GM18868 (cell line): ENCODE results near the gene ABCA10.
"Not testable (repeated sequence)": the region's sequence is repeated elsewhere in the genome, so short reads cannot be mapped to it uniquely, and the experiment has no call there.

Experiments
- ATAC-seq: cut with Tn5 transposase; IDR thresholded peaks from one replicate; pipeline ENCODE4 v1.9.1; 2021; ENCODE audit warnings: mild to moderate bottlenecking, moderate library complexity; ENCODE audit not compliant: unreplicated experiment

The ABCA10 gene

DNA sequence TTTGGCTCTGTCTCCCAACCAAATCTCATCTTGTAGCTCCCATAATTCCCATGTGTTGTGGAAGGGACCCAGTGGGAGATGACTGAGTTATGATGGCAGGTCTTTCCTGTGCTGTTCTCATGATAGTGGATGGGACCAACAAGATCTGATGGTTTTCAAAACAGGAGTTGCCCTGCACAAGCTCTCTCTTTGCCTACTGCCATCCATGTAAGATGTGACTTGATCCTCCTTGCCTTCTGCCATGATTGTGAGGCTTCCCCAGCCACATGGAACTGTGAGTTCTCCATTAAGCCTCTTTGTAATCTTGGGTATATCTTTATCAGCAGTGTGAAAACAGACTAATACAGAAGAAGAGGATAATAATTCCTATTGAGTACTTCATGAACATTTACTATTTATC is 60.0 kb downstream of the ABCA10 start:
- ATAC-seq, result not testable (repeated sequence)

DNA sequence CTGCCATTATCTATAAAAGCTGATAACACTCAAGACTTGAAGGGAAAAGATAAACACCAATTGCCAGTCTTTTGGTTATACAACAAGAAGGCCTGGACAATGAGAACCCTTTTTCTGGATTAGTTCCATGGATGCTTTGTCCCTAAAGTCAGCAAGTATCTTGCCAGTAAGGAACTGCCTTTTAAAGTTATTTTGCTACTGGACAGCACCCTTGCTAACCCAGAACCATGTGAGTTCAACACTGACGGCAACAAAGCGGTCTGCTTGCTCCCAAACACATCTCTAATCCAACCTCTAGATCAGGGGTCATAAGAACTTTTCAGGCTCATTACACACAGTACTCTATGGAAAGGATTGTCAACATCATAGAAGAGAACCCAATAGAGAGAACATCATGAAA is 61.7 kb downstream of the ABCA10 start:
- ATAC-seq, result no peak

DNA sequence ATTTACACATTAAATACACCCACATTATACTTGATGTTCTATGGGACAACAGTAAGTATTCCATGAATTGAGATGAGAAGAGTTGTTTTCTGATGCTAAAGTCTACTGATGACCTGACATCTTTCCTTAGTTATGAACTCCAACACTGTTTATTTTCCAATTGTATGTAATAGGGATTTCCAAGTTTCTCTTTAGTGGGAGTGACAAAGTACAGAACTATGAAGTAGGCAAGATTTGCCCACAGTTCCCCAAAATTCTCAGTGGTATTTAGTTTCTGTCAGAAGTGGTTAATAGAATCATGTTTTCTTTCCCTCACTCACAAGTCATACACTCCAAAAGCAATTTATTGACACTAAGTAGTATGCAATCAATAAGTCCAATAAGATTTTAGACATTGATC is 64.4 kb downstream of the ABCA10 start:
- no peak for ATAC-seq

DNA sequence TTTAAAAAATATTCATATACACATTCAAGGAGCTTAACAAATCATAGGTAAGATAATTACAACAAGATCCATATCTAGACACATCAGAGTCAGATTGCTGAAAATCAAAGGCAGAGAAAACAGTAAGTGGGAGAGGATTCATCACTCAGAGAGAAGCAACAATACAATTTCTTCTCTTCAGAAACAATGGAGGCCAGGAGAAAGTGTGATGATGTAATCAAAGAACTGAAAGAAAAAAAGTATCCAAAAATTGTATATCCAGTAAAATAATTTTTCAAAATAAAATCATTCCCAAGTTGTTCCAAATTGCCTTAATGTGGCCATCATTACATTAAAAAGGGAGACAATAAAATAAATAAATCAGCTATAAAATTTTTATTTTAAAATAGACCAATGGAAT is 69.2 kb downstream of the ABCA10 start:
- ATAC-seq, result no peak

DNA sequence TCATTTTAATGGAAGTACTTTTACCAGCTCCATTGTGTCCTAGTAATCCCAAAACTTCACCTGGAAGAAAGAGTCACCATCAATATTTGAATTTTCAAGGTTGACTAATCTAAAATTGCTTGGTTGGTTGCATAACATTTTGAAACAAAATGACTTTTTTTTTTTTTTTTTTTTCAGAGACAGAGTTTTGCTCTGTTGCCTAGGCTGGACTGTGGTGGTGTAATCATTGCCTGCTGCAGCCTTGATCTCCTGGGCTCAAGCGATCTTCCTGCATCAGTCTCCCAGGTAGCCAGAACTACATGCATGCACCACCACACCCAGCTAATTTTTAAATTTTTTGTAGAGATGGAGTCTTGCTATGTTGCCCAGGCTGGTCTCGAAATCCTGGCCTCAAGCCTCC is 74.4 kb downstream of the ABCA10 start:
- ATAC-seq, result no peak

DNA sequence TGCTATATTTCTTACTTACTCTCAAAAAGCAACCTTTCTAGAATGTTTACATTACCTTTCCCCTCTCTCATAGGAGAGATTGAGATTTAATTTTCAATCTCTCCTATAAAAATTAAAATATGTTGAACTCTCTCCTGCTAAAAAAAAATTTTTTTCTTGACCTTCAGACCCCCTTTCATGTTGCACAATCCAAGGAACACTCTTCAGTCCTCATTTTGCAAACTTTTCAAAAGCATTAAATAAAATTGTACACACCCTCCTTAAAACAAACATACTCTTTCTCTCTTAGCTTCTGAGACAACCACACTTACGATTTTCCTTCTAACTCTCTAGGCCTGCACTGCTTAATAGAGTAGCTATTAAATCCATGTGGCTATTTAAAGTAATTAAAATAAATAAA is 78.3 kb downstream of the ABCA10 start:
- no peak for ATAC-seq

DNA sequence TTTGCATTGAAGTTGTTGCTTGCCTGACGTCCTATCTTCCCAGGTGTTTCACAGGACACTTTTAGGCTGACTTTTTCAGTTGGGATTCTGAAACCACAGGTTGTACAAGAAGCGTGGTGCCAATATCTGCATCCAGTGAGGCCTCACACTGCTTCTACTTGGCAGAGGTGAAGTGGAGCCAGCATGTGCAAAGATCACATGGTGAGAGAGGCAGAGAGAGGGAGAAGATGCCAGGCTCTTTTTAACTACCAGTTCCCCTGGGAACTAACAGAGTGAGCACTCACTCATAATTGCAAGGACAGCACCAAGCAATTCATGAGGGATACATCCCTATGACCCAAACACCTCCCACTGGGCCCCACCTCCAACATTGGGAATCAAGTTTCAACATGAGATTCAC is 81.2 kb downstream of the ABCA10 start:
- ATAC-seq, result no peak

DNA sequence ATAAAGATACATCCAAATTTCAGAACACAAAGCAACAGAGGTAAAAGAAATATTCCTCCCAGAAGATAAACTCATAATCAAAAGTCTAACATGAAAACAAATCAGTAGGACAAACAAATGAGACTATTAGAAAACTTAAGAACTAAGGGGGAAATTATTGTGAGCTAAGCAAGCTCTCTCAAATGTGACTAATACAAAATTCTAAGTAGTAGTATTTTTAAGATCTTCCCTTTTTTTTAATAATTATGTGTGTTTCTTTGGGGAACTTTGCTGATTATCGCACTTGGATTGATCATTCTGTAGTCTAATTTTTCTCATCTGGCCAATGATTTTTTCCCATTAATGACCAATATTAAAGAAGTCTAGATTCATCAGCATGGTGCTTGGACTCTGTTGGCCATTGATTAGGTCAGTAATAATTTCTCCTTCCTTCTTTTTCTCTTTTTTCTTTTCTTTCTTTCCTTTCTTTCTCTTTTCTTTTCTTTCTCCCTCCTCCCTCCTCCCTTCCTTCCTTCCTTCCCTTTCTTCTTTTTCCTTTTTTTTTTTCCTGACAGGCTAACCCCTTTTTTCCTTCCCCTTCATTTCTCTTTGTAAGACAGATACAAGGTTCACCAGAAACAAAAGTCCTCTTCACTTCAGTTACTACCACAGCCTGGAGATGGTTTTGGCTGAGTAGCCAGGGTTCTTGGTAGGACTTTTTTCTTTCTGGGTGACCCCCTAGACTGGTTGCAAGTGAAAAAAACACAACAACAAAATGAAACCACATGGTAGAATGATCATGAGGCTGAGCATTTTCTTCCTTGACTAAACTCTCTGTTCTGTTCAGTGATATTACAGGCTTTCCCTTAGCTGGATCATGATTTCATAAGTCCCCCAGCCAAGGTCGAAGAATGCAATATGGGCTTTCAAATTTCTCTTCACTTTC is 84.0 kb downstream of the ABCA10 start:
- ATAC-seq, result no peak

DNA sequence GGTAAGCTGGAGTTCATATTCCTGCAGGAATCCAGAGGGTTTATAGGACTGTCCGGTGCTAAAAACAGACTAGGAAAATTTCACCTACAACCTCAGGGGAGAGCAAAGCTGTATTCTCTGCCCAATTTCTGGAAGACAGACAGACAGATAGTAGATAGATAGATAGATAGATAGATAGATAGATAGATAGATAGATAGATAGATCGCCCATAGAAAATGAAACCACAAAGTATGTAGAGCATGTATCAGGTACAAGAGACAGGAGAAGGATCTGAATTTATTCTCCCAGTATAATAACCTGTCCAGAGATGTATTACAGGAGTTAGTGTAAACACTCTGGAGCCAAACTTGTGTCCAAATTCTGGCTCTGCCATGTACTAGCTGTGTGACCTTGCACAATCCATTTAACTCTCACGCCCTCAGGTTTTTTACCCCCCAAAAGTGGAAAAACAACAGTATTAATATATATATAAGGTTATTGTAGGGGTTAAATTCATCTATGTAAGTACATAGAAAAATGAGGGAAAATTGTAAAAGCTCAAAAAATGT is 84.9 kb downstream of the ABCA10 start:
- ATAC-seq, result no peak

DNA sequence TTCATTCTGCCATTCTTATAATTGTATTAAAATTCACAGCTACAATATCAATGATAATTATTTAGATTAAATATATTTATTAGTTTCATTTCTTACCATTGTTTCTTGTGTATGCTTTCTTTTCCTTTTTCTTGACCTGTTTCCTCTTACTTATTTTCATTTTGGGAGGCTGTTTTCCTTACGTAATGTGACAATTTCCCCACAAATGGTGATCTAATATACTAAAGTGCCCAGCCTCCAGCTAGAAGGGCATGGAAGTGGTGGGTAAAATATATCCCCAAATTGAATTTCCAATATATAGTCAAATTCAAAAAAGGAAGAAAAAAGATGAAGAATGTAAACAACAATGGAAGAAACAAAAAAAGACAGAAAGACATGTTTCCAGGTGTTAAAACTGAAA is 85.5 kb downstream of the ABCA10 start:
- ATAC-seq, result no peak

DNA sequence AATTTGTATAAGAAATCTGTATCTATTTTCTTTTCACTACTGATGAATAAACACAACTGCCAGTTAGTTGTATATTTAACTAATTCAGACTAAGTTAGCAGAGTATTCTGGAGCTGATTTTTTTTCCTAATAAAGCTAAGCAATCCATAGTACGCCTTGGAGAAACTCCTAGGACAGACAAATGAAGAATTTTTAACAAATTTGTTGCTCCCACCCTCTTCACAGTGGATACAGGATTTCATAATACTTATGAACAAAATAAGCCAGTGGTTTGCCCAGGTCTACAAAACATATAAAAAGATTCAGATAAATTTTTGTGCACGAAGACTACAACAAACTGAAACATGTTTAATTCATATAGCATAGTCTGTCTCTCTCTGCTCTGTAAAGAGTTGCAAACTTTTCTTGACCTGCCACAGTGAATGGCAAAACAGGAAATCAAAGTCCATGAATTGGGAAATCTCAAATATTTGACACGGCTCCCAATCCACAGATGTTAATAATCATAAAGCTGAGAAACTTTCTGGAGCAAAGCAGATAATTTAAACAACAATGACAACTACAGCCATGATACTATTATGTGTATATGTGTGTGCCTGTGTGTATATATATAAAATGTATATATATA is 86.3 kb downstream of the ABCA10 start:
- no peak for ATAC-seq

DNA sequence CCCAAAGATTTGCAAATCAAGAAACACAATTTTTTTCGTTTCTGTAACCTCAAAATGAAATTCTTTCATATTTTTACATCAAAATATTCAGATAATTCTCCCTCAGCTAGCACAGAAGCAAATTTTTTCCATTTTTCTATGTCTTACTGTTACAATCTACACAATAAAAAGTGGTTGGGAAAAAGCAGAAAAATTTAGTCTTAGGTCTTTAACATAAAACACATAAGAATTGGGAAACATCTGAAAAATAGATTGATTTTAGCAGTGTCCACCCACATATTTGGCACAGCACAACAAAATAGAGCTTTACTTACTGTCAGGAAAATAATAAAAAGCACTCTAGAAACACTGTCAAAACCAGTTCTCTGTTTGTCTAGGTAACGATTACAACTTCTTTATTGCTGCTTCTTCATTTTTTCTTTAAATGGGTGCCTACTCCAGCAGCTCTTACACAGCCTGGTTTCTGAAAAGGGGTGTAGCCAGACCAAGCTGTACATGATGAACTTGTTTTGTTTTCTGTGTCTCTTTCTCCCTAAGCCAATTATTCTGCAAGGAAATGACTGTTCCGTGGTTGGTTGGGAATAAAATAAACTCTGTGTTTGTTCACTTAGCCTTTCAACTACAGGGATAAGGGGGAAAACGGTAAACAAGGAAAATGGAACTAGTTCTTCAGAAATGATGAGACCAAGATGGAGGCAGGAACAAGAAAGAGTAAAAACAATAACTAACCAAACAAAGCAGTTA is 87.0 kb downstream of the ABCA10 start, which contains the start of gene ABCA6:
Gene ABCA6 (minus strand): TSS at position 465 of the 744 bp plus-strand sequence. CDS start 1,192 bp downstream, outside the sequence.
- ATAC-seq, result no peak

DNA sequence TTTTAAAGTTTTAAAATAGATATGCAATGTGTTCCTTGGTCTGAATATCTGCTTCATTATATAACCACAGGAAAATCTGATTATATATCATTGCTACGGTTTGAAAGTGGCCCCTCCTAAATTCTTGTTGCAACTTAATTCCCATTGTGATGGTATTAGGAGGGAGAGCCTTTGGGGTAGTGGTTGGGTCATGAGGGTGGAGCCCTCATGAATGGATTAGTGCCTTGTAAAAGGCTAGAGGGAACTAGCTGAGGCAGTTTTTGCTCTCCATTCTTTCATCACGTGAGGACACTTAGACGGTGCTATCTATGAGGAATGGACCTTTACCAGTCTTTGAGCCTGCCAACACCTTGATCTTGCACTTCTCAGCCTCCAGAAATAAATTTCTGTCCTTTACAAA is 94.5 kb downstream of the ABCA10 start:
- ATAC-seq, result no peak

DNA sequence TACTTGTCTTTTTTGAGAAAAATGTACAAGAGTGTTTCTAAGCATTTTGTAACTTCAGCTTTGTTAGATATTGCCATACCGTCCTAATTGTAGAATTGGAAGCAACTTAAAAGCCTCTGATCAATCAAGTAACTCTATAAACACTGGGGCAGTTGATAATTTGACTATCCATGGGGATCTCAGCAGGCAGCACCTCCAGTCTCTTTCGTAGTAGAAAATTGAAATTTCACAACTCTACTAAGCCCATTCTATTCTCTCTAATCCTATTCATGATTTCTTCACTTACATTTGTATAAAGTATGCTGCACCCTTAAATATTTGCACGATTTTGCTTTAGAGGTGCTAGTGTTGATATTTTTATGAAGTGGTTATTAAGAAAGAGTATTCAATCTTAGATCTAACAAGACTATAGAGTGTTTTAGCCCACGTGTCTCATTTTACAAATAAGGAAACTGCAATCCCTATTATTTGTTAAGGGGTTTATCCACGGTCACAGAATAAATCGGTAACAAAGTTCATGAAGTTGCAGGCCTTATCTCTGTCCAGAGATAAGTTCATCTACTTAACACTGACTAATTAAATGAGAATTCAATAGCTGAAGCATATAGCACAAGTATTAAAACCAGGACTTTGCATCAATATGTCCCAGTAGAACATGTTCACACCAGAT is 97.9 kb downstream of the ABCA10 start:
- ATAC-seq, result no peak

DNA sequence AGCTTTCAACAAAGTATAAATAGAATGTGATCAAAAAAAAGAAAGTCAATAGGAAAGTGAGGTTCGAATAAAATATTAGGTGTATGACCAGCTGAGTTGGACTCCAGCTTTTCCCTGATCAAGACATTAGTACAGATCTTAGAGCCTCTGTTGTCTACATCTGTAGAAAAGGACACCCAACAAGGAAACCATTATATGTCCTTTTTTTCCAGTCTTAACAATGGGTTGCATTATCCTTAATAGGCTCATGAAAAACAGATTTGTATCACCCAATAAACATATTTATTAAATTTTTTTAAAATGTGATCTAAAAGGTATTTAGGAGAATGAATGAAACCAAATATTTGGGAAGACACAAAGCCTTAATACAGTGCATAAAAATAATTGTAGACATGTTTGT is 105.0 kb downstream of the ABCA10 start:
- no peak for ATAC-seq

DNA sequence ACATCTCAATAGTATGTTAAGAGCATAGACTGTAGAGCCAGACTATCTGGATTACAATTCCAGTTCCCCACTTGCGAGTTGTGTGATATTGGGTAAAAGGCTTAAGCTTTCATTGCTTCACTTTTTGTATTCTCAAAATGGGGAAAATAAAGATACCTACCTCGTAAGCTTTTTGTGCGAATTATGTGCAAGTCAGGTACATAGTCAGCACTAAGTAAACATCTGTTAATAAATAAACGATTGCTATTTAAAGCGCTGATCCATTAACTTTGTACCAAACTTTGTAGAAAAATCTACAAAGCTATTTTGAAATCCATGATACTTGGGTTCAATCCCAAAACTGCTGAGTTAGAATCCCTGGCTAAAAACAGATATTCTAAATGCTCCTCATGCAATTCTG is 106.6 kb downstream of the ABCA10 start:
- ATAC-seq, result no peak

DNA sequence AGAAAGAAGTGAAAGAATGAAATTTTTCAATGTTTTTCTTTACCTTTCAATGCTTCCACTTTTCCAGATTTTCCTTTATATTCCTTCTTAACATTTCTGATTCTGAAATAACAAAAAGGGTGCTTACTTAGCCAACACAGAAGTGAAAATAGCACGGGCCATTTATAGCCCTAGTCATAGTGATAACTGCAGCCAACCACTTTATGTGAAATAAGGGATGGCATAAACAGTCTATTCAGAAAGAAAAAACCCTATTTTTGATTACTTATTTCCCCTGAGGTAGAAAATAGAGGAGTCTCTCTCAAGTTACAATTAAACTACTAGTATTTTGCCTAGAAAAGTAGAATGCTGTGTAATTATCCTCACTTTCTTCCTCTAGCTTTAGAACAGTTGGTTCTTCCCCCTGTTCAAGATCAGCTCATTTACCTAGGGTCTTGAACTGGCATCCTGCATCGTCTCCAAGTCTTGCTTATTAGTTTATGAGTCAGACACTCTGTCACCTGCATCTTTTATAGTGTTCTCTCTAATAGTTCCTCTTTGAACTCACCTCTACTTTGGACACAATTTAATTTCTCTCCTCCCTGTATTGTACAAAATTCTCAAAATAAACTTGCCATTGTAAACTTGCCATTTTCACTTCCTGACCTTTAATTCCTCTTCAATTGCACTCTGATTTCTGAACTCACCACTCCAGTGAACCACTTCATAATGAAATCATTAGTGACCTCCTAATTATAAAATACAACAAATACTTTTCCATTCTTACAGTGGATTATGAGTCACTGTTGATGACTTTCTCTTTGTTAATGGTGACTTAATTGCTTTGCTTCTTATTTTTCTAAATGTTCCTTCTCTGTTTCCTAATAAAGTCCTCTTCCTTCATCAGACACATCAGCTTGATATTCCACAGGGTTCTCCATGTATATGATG is 110.5 kb downstream of the ABCA10 start:
- ATAC-seq, result peak; percentile 48

DNA sequence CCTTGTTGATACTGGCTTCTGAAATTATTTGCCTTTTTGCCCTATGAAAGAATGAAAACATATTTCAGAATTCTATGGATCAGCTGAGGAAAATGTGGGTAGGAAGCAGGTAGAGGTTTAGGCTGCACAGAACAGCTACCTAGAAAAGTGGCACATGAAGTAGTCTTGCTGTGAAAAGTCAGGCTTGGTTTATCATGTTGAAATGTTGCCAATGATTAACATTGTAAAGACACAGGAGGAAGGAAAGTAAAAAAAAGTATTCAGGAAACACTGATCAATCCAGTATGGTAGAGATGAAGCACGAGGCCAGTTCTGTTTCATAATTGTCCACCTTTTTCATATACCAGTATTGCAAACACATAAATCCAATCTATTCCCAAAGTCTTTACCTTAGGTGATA is 116.8 kb downstream of the ABCA10 start:
- ATAC-seq, result no peak

DNA sequence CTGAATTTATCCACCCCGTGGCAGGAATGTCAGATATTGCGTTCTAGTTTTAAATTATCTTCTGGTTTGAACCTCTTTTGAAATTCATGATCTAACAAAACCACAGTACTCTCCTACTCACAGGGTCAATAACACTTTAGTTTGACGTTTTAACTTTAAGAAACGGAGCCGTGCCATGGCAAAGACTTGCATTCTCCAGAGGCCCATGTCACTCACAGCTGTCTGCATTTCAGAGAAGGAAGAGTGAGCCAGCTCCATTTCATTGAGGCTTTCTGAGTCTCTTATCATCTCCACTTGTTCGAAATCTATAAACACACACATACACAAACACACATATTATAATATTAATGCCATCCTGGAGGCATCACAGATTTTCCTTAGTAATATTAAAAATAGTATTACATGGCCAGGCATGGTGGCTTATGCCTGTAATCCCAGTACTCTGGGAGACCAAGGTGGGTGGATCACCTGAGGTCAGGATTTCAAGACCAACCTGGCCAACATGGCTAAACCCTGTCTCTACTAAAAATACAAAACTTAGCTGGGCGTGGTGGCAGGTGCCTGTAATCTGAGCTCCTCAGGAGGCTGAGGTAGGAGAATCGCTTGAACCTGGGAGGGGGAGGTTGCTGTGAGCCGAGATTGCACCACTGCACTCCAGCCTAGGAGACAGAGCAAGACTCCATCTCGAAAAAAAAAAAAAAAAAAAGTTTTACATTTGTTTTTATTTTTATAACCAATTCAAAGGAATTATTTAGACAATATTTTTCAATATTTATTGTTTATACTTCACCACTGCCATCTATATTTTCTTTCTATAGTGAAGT is 122.5 kb downstream of the ABCA10 start:
- ATAC-seq, result no peak
